Measurements from ENCODE around the gene THAP3.
A peak's percentile ranks its signal among the peaks of the same experiment; 100 is the strongest.
"Not testable (repeated sequence)": the region's sequence is repeated elsewhere in the genome, so short reads cannot be mapped to it uniquely, and the experiment has no call there.

THAP3 gene

DNA sequence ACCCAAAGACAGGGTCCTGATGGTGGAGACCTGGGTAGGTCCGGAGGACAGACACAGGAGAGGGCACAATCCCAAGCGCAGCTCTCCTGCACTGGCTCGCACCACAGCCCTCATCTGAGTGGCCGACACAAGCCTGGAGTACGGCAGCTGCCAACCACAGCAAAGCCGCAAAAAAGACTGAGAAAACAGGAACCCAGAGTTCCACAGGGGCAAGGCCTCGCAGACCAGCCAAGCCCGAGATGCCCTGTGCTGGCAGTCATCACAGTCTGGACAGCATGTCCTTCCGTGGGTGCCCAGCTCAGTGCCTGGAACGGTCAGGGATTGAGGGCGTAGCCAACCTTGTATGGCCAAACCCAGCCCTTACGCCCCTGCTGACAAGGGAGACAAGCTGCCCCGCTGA, 33.4 kb upstream of the THAP3 start:
- no peak for FAIRE-seq
- DNase-seq (ENCODE audit: low spot score), result no peak

DNA sequence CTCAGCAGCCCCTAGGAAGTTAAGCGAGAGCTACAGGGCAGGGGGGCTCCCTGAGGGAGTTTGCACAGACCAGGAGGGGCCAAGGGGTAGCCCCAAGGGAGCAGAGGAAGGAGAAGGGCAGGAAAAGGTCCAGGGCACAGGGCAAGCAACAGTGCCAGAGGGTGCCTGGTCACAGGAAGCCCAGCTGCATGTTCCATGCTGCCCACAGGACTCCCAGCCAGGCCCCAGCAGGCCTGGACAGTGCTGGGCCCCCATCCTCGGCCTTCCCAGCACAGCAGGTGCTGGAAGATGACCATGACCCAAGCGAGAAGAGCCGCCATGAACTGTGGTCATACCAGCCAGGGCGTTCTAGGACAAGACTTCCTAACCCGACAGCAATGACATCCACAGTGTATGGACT, 33.0 kb upstream of the THAP3 start:
- no peak for DNase-seq (ENCODE audit: low spot score)
- no peak for FAIRE-seq

DNA sequence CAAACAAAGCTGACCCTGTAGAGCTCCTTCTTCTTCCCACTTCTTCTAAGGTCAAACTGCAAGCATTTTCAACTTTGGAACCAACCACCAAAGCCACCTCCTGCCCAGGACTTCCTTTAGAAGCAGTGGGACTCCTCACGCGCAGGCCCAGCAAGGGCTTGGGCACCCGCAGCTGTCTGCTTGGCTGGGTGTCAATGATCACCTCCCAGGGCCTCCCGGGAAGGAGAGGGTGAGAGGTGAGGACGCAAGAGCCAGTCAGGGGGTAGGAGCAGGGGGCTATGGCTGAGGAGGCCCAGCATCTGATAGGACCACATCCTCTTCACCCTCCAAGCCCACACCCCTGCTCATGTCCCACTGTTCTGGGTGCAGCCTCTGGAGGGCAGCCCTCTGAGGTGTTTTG, 32.2 kb upstream of the THAP3 start:
- FAIRE-seq, result no peak
- DNase-seq (ENCODE audit: low spot score), result no peak

DNA sequence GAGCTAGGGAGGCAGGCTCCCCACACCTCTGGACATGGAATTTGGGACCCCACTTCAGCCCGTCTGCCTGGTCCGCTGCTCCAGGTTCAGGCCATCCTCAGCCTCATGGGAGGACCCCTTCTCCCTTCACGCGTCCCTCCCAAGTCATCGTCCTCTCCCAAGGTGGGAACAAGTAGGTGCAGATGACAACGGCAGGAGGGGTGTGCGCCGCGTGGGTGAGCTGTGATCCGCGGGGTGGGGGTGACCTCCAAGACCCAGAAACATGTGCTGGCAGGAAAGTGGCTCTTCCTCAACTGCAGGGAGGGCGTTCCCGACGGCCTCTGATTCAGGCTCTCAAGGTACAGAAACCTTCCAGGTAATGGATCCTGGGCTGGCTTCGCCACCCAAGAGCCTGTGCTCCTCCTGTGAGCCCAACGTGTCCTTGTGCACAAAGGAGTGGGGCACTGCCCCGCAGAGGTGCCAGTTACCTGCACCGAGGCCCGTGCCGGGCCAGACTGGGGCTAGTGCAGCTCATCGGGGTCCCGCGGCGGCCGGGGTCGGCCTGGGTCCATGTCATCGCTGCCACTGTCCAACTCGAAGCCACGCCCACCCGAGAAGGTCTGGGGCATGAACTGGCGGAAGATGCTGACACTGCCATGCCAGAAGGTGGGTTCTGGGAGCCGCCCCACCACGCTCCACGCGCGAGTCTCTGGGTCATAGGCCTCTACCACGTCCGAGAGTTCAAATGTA, 31.6 kb upstream of the THAP3 start:
- FAIRE-seq (no peak), DNase-seq (ENCODE audit: low spot score) (no peak)

DNA sequence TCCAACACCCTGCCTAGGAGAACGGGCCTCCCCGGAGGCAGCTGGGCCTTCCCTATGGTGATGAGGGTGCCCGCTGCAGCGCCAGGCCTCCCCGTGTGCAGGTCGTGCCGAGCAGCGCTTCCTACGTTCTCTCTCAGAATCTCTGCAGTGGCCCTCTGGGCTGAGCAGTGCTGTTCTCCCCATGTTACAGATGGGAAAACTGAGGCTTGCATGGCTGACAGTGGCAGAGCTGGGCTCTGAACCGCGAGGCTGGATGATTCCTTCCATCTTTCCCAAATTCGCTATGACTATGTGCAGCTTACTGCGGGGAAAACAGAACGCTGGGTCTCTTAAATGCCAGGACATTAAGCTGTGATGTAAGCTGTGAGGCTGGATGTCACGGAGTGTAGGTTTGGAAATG, 30.9 kb upstream of the THAP3 start:
- DNase-seq (ENCODE audit: low spot score) (no peak), FAIRE-seq (no peak)

DNA sequence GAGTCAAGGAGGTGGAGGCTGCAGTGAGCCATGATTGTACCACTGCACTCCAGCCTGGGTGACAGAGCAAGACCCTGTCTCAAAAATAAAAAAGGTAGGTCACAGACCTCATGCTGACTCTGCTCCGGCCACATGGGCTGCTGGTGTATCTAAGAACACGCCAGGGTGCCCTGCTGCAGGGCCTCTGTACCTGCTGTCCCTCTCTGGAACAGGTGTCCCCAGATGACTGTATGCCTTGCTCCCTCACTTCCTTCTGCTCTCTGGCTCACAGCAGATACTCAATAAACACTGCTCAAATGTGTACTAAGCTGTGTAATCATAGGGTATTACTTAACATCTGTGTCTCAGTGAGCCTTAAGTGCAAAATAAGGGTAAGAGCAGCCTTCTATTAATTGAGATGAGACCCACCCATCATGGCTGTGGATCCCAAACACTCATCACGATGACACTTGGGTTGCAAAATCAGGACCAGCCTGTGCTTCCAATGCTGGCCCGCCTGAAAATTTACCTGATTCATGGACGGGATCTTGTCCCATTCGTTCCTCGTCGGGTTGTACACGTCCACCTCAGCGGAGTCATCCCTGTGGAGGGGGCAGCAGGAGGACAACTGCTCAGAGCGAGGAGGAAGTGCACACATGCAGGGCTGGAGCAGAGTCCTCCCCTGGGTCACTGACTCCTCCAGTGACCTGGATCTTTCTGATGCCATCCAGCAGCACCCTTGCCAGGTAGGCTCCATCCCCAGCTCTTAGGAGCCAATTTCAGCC, 29.5 kb upstream of the THAP3 start:
- DNase-seq (ENCODE audit: low spot score), result no peak
- FAIRE-seq, result no peak

DNA sequence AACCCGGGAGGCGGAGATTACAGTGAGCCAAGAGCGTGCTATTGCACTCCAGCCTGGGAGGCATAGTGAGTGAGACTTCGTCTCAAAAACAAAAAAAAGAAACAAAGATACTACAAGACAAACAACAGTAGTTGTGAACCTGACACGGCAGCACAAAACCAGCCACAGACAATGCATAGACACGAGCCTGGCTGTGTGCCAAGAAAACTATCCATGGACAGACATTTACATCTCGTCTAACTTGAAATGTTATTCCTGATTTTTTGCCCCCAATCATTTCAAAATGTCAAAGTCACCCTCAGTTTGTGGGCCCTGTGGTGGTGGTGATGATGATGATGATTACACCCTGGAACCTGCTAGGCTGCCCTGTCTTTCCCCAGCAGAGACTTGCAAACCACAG, 28.3 kb upstream of the THAP3 start:
- DNase-seq (ENCODE audit: low spot score) (no peak), FAIRE-seq (no peak)

DNA sequence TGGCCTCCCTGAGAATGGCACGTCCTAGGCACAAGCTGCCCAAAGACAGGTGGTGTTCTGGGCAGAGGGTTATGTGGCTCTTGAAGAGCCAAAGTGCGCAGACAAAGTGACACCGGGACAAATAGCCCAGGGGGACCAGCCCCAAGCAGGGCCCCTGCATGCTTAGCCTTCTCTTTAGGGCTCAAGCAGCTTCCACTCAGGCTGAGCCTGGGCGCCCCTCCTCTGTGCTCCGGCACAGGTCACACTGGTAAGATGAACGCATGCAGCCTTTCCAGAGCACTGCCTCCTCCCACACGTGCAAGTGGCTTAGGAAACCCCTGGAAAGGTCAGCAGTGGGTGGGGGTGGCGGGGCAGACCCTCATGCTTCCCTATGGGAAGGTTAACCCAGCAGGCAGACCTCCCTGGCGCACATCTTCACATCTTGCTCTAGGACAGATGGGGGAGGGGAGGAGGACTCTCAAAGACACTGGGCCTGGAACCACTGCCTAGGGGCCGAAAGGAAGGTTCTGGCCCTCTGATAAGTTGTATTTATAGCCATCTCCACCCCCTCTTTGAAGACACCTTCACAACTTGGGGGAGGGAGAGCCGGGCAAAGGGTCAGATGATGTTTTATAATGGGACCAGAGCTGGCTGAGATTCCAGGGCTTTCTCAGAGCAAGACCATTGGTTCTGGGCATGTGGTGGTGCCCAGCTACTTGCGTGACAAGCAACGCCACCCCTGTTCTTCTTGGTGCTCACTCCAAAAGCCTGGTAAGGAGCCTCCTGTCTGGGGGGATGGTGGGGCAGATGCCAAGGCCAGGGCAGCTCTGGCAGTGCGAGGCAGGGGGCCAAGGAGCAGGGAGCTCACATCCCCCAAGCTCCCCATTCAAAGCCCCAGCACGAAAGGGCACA, 27.5 kb upstream of the THAP3 start:
- FAIRE-seq, result no peak
- DNase-seq (ENCODE audit: low spot score), result no peak

DNA sequence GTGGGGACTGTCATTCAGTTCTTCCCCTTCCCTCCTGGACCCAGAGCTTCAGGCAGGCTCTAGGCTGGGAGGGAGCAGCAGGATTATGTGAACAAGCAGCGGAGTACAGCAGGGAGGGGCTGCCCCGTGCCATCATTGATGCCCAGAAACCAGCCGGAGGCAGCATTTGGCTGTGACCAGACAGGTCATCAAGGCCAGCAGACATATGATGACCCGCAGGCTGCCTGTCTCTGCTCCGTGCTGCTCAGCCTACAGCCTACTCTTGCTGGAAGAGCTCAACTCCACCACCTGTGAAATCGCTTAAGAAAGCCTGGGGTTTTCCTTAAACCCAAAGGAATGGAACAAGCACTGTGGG, 26.9 kb upstream of the THAP3 start:
- DNase-seq (ENCODE audit: low spot score) (no peak), FAIRE-seq (no peak)

DNA sequence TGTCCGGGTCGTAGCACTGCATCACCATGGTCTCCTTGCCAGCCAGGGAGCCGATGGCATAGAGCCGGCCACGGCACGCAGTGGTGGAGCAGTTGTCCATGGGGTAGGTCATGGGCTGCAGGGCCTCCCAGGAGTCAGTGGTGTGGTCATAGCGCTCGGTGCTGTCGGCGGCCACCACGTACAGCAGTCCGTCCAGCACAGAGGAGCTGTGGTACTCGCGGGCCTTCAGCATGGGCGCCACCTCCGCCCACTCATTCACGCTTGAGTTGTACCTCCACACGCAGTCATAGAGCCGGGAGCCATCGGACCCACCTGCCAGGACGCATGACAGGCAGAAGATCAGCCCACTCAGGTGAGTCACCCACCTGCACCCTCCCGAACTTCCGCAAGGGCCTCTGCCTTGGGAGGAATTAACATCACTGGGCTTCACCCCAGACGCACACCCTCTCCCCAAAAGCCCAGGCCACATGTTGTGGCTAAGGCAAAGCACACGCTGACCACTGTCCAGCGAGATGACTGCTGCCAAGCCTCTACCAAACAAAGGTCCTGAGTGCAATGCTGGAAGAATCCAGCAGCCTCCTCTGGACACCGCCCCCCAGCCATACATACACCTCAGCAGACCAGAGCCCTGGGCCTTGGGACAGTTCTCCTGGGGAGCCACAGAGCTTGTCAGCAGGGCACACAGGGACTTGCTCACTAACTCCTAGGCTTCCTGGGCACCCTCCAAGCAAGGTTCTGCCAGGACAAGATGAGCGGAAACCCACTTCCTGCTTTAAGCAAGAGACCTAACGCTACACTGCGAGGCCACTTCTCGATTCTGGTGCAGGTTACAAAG, 25.3 kb upstream of the THAP3 start:
- DNase-seq (ENCODE audit: low spot score) (no peak), FAIRE-seq (no peak)

DNA sequence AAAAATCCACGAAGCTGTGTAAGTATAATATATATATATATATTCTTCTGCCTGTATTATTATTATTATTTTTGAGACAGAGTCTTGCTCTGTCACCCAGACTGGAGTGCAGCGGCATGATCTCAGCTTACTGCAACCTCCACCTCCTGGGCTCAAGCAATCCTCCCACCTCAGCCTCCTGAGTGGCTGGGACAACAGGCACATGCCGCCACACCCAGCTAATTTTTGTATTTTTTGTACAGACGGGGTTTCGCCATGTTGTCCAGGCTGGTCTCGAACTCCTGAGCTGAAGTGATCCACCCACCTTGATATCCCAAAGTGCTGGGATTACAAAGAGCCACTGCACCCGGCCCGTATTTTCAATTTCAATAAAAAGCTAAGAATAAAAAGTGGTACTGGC, 24.7 kb upstream of the THAP3 start:
- FAIRE-seq, result not testable (repeated sequence)

DNA sequence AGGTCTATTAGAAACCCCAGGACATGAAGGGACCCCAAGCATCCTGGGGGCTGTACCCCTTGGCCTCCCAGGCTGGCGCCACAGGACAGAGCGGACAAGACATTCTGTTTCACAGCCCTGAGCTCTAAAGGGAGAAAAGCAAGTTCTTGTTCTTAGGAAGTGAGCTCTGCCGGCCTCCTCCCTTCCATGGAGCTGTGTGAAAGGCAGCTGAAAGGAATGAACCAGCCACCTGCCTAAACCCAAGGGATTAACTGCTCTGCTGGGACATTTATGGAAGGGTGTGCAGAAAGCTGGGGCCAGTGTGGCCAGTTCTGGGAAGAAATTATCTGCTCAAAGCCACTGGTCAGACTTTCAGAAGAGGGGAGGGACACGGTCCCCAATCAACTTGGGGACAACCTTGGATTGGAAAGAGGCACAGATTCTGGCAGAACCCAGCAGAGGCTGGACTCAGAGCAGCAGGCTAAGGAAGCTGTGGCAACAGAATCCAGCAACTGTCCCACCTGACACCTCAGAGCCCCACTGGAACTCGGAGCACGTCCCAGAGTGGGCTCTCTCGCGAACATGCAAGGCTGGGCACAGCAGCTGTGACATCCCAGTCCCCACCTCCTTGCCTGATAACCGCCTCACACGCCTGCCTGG, 24.1 kb upstream of the THAP3 start:
- DNase-seq (ENCODE audit: low spot score) (no peak), FAIRE-seq (no peak)

More for the DNA sequence above, 24.7 kb upstream of the THAP3 start:
- DNase-seq (ENCODE audit: low spot score), result not testable (repeated sequence)

DNA sequence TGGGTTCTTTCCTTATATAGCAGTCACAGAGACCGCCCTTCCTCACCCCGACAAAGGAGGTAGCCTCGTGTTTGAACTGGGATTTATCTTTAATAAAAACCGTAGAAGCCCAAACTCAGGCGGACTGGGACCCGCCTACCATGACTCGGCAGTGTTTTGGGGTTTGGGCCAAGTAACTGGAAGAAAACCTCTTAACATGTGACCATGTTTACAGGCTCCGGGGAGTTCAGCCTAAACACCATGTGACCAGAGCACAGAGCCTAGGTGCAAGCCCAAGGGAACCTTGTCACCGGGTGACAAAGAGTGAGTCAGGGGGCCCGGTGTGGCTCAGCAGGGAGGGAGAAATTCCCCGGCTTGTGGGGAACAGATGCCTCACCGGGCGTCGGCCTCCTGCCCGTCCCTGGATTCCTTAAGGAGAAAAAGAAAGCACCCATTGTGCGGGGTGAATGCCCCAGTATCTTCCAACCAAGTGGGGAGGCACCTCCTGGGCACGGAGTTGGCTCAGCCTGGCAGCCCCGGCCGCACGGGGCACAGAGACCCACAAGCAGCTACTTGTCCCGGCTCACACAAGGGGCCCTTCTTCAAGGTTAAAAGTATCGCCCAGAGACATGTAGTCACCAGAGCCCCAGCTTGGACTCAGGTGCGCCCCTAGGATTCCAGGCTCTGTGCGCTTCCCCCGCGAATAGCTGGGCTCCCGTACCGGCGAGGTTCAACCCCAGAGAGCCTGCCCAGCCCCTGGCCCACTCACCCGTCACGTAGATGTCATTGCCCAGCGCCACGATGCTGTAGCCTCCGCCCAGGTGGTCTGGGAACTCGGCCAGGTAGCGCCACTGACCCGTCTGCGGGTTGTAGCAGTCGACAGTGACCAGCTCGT, 23.4 kb upstream of the THAP3 start:
- peak; percentile 63 for DNase-seq (ENCODE audit: low spot score)
- FAIRE-seq, result no peak

DNA sequence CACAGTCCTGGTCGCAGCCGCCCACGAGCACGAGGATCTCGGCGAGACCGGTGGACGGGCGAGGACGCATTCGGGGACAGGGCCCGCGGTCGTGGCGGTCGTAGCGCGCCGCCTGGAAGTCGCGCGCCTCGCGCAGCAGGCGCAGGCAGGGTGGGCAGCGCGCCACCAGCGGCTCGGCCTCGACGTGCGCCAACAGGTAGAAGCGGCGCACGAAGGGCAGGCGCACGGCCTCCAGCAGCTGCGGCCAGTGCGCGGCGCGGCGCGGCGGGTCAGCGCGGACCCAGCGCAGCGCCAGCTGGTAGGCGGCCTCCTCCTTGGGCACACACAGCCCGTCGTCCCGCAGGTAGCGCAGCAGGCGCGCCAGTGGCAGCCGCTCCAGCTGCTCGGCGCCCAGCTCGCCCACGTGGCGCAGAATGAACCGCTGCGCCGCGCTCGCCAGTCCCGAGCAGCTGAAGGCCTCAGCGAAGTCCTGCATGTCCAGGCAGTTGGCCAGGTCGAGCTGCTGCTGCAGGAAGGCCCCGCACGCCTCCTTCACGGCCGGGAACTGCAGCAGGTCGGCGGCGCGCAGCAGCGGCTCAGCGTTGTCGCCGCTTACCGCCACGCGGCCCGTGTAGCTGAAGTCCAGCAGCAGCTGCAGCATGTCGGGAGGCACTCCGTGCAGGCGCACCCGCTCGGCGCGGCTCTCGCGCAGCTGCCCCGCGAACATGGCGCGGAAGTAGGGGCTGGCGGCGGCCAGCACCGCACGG, 22.6 kb upstream of the THAP3 start:
- DNase-seq (ENCODE audit: low spot score), result no peak
- FAIRE-seq, result no peak

DNA sequence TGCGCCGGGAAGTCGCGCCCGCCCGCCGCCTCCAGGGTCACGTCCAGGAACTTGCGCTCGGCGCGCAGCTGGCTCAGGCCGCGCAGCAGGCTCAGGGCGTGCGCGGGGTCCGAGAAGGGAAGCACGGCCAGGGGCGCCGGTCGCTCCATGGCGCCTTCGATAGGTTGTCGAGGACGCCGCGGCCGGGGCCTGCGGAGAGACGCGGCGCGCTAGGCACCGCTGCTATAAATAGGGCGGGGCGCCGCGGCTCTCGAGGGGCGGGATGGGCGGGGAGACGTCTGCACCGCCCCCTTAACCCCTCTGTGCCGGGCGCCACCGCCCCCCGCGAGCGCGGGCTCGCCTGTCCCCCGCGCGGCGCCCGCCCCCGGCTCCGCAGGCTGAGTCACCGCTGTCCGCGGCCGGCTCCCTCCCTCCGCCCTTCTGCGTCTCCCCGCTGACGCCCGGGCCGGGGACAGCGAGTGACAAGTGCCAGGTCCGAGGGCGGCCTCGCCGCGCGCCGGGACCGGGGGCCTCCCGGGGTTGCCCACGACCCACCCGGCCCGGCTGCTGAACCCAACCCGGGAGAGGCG, 21.9 kb upstream of the THAP3 start, which contains the start of gene KLHL21:
Gene KLHL21 (minus strand): TSS at position 201 of the 569 bp plus-strand sequence. CDS start 52 bp downstream, at position 149.
- DNase-seq (ENCODE audit: low spot score), result peak; percentile 88
- FAIRE-seq, result no peak

DNA sequence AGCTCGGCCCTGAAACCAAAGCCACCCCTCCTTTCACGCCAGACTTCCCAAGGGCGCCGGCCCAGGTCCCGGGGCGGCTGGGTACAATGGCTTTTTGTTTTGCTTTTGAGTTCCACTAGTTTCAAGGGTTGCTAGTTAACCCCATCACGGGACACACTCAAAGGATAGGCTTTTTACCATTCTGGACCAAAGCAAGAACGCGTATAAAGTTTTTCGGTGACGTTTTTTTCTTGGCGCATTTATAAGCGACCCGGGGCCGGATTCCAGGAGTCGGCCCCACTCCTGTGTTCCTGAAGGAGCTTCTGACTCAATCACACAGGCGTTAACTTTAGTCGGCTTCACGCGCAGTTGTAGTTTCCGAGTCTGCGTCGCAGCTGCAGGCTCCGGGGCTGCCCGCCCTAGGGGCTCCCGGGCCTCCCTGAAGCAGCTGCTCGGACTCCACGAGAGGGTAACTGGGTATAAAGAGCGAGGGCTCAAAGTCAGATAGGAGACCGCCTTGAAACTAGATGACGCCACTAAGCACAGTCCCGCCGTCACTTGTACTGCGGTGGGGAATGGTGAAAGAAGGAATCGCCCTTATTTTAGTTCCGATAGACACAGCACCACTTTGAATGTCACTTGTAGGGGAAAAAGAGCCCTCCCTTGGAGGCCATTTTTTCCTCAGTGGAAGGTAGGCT, 21.3 kb upstream of the THAP3 start:
- DNase-seq (ENCODE audit: low spot score) (no peak), FAIRE-seq (no peak)

DNA sequence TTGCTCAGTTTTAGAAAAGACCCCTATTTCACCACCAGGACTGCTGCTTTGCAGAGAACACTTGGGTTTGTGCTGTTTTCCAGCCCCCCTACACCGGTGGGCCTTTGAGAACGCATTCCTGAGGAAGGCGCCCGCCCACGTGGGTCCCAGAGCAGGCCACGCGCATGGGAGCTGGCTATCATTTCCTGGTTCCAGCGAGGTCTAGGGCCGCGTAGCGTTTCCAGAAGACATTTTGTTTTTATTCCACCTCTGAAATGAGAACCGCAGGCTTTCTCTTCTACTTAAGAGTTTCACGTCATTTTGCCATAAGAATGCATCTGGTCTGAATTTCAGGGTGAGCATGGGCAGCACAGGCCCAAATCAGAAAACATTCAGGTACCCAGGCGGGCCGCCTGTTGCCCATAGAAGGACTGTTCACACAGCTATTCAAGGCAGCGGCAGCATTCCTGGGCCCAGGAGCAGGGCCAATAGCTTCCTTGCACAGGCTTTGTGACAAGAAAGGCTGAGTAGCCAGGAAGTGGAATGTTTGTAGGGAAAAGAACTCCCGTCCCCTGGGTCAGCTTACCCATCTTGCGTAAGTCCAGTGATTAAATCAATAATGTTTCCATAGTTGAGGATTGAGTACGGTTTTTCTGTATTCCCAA, 20.6 kb upstream of the THAP3 start:
- no peak for FAIRE-seq
- no peak for DNase-seq (ENCODE audit: low spot score)

Data from urothelium cell line (cell line).